ENCODE results near the gene SURF4. TPM values are rescaled to one million over a fixed set of nuclear protein-coding genes. Genes with fewer than 3 reads are reported as not detected.

Gene SURF4
- total and polyA plus RNA-seq, 2 of the 13 experiments (the other 11 are each of a cell fraction or from before 2014, with no cell fraction given) = 220 to 265 TPM

- peak; percentile 91 for TF ChIP-seq ZNF143 (CRISPR knock-in tag; IDR thresholded peaks at IDR 0.05)
- TF ChIP-seq ZNF614 (CRISPR knock-in tag; IDR thresholded peaks at IDR 0.05; ENCODE audit: borderline replicate concordance) = peak; percentile 71; the same call in 1 of the 2 replicates
- no peak for TF ChIP-seq NR3C1 (CRISPR knock-in tag; IDR thresholded peaks at IDR 0.05)
- peak; percentile 76; the same call in 1 of the 2 replicates for TF ChIP-seq MXD3 (CRISPR knock-in tag; IDR thresholded peaks at IDR 0.05)
- TF ChIP-seq ZNF782 (CRISPR knock-in tag; IDR thresholded peaks at IDR 0.05; ENCODE audit: borderline replicate concordance) = 0 out of 2 replicates have a peak, but pooled peaks have one; percentile 65
- TF ChIP-seq, protein P1, sequence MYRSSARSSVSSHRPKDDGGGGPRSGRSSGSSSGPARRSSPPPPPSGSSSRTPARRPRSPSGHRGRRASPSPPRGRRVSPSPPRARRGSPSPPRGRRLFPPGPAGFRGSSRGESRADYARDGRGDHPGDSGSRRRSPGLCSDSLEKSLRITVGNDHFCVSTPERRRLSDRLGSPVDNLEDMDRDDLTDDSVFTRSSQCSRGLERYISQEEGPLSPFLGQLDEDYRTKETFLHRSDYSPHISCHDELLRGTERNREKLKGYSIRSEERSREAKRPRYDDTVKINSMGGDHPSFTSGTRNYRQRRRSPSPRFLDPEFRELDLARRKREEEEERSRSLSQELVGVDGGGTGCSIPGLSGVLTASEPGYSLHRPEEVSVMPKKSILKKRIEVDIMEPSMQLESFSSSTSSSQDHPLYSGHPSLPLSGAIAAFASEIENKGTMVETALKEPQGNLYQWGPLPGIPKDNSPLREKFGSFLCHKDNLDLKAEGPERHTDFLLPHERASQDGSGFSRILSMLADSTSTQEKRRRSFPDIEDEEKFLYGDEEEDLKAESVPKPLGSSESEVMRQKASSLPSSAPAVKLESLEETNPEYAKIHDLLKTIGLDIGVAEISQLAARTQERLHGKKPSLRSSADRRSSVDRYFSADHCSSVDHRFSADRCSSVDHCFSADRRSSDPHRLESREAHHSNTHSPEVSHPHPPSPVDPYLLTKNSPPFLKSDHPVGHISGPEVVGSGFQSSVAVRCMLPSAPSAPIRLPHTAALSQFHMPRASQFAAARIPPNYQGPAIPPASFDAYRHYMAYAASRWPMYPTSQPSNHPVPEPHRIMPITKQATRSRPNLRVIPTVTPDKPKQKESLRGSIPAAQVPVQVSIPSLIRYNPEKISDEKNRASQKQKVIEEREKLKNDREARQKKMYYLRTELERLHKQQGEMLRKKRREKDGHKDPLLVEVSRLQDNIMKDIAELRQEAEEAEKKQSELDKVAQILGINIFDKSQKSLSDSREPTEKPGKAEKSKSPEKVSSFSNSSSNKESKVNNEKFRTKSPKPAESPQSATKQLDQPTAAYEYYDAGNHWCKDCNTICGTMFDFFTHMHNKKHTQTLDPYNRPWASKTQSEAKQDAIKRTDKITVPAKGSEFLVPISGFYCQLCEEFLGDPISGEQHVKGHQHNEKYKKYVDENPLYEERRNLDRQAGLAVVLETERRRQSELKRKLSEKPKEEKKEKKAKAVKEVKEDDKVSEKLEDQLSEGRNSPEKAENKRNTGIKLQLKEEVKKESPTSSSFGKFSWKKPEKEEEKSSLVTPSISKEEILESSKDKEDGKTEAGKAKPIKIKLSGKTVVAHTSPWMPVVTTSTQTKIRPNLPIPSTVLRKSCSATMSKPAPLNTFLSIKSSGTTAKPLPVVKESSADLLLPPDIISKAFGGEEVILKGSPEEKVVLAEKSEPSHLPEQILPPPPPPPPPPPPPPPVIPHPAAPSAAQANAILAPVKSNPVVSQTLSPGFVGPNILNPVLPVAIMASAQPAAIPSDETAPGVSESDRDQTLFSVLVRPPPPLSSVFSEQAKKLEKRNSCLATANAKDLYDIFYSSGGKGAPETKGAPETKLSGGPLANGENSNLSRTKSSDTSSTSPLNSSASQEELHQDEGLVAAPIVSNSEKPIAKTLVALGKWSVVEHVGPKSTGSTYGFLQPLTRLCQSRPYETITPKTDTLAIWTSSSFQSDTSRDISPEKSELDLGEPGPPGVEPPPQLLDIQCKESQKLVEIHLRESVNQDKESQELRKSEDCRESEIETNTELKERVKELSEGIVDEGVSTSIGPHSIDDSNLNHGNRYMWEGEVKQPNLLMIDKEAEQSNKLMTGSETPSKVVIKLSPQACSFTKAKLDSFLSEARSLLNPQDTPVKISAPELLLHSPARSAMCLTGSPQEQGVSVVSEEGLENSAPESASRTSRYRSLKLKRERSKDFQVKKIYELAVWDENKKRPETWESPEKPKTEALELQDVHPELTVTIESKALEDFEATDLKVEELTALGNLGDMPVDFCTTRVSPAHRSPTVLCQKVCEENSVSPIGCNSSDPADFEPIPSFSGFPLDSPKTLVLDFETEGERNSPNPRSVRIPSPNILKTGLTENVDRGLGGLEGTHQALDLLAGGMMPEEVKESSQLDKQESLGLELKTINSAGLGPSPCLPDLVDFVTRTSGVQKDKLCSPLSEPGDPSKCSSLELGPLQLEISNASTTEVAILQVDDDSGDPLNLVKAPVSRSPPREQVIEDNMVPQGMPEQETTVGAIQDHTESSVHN (CRISPR knock-in tag; IDR thresholded peaks at IDR 0.05) = 0 out of 2 replicates have a peak, but pooled peaks have one; percentile 58
- TF ChIP-seq SKI (IDR thresholded peaks at IDR 0.05; ENCODE audit: partially characterized antibody) = peak; percentile 22
- no peak for TF ChIP-seq ZNF773 (CRISPR knock-in tag; IDR thresholded peaks at IDR 0.05; ENCODE audit: borderline replicate concordance)
- TF ChIP-seq PHF5A (CRISPR knock-in tag; IDR thresholded peaks at IDR 0.05; ENCODE audit: low read depth, unreplicated experiment) = no peak
- TF ChIP-seq, protein P2, sequence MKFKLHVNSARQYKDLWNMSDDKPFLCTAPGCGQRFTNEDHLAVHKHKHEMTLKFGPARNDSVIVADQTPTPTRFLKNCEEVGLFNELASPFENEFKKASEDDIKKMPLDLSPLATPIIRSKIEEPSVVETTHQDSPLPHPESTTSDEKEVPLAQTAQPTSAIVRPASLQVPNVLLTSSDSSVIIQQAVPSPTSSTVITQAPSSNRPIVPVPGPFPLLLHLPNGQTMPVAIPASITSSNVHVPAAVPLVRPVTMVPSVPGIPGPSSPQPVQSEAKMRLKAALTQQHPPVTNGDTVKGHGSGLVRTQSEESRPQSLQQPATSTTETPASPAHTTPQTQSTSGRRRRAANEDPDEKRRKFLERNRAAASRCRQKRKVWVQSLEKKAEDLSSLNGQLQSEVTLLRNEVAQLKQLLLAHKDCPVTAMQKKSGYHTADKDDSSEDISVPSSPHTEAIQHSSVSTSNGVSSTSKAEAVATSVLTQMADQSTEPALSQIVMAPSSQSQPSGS (CRISPR knock-in tag; IDR thresholded peaks at IDR 0.05) = peak; percentile 65; the same call in 1 of the 2 replicates
- TF ChIP-seq DZIP1 (CRISPR knock-in tag; IDR thresholded peaks at IDR 0.05) = no peak; the same call in 1 of the 2 replicates
- TF ChIP-seq SRY (CRISPR knock-in tag; IDR thresholded peaks at IDR 0.05) = no peak; the same call in none of the 2 replicates
- TF ChIP-seq CTCF (CRISPR knock-in tag; IDR thresholded peaks at IDR 0.05) = 0 out of 2 replicates have a peak, but pooled peaks have one; percentile 7
Measured at GRCh38 chr9:133347985-133348717, 27.7 kb downstream of the SURF4 start, which contains the start of the genes MED22 and RPL7A (continued).
